DND-41 (cell line): ENCODE measurements around the gene RBSN.

Experiments used
- CTCF ChIP-seq: IDR thresholded peaks from 2 replicates; pipeline ENCODE4 v1.5.1; 2012; ENCODE audit warnings: borderline replicate concordance, low read length, moderate library complexity, mild to moderate bottlenecking; ENCODE audit not compliant: poor library complexity, severe bottlenecking; ENCODE audit errors: extremely low read depth
- EZH2 ChIP-seq: IDR thresholded peaks from 3 replicates; pipeline ENCODE4 v1.6.1; 2012; ENCODE audit warnings: borderline replicate concordance, low read depth, mild to moderate bottlenecking, moderate library complexity, low read length, inconsistent platforms; ENCODE audit not compliant: severe bottlenecking

DNA sequence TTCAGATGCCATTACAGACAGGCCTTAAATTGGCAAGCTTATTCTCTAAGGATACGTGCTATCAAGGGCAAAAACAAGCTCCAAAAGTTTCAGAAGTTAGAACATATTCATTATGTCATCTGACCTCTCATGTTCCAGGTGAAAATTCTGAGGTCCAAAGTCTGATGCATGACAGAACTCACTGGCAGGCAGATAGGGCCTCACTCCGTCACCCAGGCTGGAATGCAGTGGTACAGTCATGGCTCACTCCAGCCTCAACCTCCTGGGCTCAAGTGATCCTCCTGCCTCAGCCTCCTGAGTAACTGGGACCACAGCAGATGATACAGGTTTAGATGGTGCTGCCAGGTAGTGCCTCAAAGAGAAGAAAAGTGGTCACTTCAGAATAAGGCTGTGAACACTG, 49.4 kb downstream of the RBSN start:
- no peak for TF ChIP-seq CTCF
- TF ChIP-seq EZH2: no peak
